Kidney glomerular epithelial cell (primary cell): Measurements from ENCODE around the gene TLE7.
A peak's percentile ranks its signal among the peaks of the same experiment; 100 is the strongest.

Experiments used
- DNase-seq: peaks from one replicate; lab custom pipeline; 2025; lab: John Stamatoyannopoulos, UW

TLE7 gene

GRCh38 chr16:71448274-71448866 lies 6.5 kb upstream of the TLE7 start:
- DNase-seq = no peak

- no peak for DNase-seq
Observed at GRCh38 chr16:71443714-71444113, 1.9 kb upstream of the TLE7 start.

- no peak for DNase-seq
Observed at GRCh38 chr16:71441348-71442050, 355 bp downstream of the TLE7 start.

- no peak for DNase-seq
Observed at GRCh38 chr16:71440669-71441347, 1.0 kb downstream of the TLE7 start.

GRCh38 chr16:71439523-71439922 lies 2.3 kb downstream of the TLE7 start:
- no peak for DNase-seq

- DNase-seq = no peak
Observed at GRCh38 chr16:71436473-71436872, 5.4 kb downstream of the TLE7 start.

- no peak for DNase-seq
Observed at GRCh38 chr16:71432906-71433305, 8.9 kb downstream of the TLE7 start.

- no peak for DNase-seq
Observed at GRCh38 chr16:71431991-71432390, 9.9 kb downstream of the TLE7 start.

GRCh38 chr16:71431176-71431575 lies 10.7 kb downstream of the TLE7 start:
- no peak for DNase-seq

- DNase-seq = no peak
Observed at GRCh38 chr16:71430744-71431143, 11.1 kb downstream of the TLE7 start.

- DNase-seq = no peak
Observed at GRCh38 chr16:71429581-71429980, 12.3 kb downstream of the TLE7 start.

- DNase-seq = no peak
Observed at GRCh38 chr16:71428883-71429282, 13.0 kb downstream of the TLE7 start.

- DNase-seq = no peak
Observed at GRCh38 chr16:71428385-71428784, 13.5 kb downstream of the TLE7 start.

- DNase-seq = no peak
Observed at GRCh38 chr16:71426880-71427615, 14.8 kb downstream of the TLE7 start.

- DNase-seq = peak; percentile 80
Observed at GRCh38 chr16:71426069-71426879, 15.6 kb downstream of the TLE7 start.

- DNase-seq = no peak
Observed at GRCh38 chr16:71425746-71426068, 16.1 kb downstream of the TLE7 start.

- no peak for DNase-seq
Observed at GRCh38 chr16:71424626-71425025, 17.2 kb downstream of the TLE7 start.

- no peak for DNase-seq
Observed at GRCh38 chr16:71423865-71424264, 18.0 kb downstream of the TLE7 start.

- DNase-seq = no peak
Observed at GRCh38 chr16:71423016-71423415, 18.8 kb downstream of the TLE7 start.

- no peak for DNase-seq
Observed at GRCh38 chr16:71421911-71422310, 19.9 kb downstream of the TLE7 start.

GRCh38 chr16:71414038-71414437 lies 27.8 kb downstream of the TLE7 start:
- no peak for DNase-seq

- DNase-seq = no peak
Observed at GRCh38 chr16:71413341-71413740, 28.5 kb downstream of the TLE7 start.
